Neutrophil (primary cell): ENCODE results near the gene MGST1.
"Not testable (repeated sequence)": the region's sequence is repeated elsewhere in the genome, so short reads cannot be mapped to it uniquely, and the experiment has no call there.

Experiments used
- H3K27ac ChIP-seq: fragments of 200-600 bp; sonication (generic); 2 replicates; pipeline ENCODE4 v1.5.1; 2016; ENCODE audit warnings: mild to moderate bottlenecking, moderate library complexity
- H3K27me3 ChIP-seq: fragments of 200-600 bp; sonication (generic); 2 replicates; pipeline ENCODE4 v1.6.0; 2016; ENCODE audit warnings: mild to moderate bottlenecking
- H3K36me3 ChIP-seq: fragments of 200-600 bp; sonication (generic); 2 replicates; pipeline ENCODE4 v1.5.1; 2017
- H3K4me1 ChIP-seq, 2 experiments: fragments of 200-600 bp in 1 of 2; sonication (generic) in 1 of 2; 1 replicate in 1 of 2; 2 replicates in 1 of 2; pipeline versions ENCODE4 v1.5.1 to v1.6.1; 2013 to 2016; ENCODE audit warnings: low read depth in 1 of 2, low read length in 1 of 2, mild to moderate bottlenecking in 1 of 2, moderate library complexity in 1 of 2; ENCODE audit not compliant: control insufficient read depth in 1 of 2, insufficient read depth in 1 of 2
- H3K4me3 ChIP-seq, 2 experiments: fragments of 200-600 bp in 1 of 2; sonication (generic) in 1 of 2; 1 replicate in 1 of 2; 2 replicates in 1 of 2; pipeline ENCODE4 v1.5.1; 2013 to 2016; ENCODE audit warnings: low read depth in 1 of 2, low read length in 1 of 2, mild to moderate bottlenecking in 1 of 2, moderate library complexity in 1 of 2
- H3K9me3 ChIP-seq: fragments of 200-600 bp; sonication (generic); 2 replicates; pipeline ENCODE4 v1.5.1; 2016
- TF ChIP-seq, protein P1 (sequence below): fragments of 200-600 bp; sonication (generic); IDR thresholded peaks from 2 replicates; pipeline ENCODE4 v1.5.1; 2016; ENCODE audit warnings: antibody characterized with exemption

MGST1 gene

DNA sequence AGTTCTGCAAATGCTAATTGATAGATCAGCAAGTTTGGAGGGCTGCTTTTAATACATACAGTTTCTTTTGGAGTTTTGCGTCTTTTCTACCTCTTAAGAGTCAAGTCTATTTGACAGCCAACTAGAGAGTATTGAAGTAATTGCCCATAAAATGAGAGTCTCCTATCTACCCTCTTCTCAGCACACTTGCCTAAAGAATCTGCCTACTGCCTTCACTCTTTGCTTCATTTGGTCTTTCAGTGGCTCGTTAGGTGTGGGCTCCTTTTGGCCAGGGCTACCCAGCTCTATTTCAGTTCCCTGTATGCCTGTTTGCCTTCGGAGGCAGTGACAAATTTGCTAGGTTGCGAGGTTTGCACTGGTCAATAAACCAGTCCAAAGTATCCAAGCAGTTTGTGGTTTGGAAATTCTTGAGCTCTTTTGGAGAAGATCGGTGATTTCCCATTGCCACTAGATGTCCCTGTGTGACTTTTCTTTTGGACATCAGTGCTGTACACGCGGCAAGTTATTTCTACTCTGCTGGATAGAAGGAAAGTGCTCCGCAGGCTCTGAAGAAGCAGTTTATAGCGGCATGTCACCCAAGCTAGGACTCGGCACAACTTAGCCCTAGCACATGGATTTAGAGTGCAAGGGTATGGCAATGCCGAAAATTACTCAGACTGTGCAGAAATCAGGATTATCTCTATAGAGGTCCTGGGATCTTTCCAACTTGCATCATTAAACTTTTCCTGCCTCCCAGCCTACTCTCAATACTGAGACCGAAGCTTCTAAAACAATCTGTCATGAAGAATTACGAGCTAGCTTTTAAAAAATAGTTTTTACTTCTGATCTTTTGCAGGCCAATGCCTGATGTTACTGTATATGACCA lies 38.6 kb downstream of the MGST1 start:
- no peaks in the 10 kb centered on the region for H3K27me3 ChIP-seq
- H3K4me3 ChIP-seq: no peak overlapping the region
- H3K36me3 ChIP-seq: no peaks in the 10 kb centered on the region
- TF ChIP-seq, protein P1, sequence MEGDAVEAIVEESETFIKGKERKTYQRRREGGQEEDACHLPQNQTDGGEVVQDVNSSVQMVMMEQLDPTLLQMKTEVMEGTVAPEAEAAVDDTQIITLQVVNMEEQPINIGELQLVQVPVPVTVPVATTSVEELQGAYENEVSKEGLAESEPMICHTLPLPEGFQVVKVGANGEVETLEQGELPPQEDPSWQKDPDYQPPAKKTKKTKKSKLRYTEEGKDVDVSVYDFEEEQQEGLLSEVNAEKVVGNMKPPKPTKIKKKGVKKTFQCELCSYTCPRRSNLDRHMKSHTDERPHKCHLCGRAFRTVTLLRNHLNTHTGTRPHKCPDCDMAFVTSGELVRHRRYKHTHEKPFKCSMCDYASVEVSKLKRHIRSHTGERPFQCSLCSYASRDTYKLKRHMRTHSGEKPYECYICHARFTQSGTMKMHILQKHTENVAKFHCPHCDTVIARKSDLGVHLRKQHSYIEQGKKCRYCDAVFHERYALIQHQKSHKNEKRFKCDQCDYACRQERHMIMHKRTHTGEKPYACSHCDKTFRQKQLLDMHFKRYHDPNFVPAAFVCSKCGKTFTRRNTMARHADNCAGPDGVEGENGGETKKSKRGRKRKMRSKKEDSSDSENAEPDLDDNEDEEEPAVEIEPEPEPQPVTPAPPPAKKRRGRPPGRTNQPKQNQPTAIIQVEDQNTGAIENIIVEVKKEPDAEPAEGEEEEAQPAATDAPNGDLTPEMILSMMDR: no peak
- H3K4me1 ChIP-seq: peaks cover 0 to 8% of the 10 kb centered on the region in 2 experiments
- no peak overlapping the region for H3K27ac ChIP-seq
- no peaks in the 10 kb centered on the region for H3K9me3 ChIP-seq

DNA sequence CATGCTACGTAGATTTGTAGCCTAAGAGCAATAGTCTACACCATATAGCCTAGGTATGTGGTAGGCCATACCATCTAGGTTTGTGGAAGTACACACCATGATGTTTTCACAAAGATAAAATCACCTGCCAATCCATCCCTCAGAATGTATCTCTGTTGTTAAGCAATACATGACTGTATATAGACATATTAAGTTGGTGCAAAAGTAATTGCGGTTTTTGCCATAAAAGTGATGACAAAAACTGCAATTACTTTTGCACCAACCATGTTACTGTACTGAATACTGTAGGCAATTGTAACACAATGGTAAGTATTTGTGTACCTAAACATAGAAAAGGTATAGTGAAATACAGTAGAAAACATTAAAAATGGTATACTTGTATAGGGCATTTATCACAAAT lies 40.5 kb downstream of the MGST1 start:
- H3K27ac ChIP-seq: no peak overlapping the region
- no peak overlapping the region for H3K4me3 ChIP-seq
- H3K9me3 ChIP-seq: no peaks in the 10 kb centered on the region
- H3K36me3 ChIP-seq: no peaks in the 10 kb centered on the region
- TF ChIP-seq, protein P1: no peak
- peaks cover 0 to 8% of the 10 kb centered on the region in 2 experiments for H3K4me1 ChIP-seq
- no peaks in the 10 kb centered on the region for H3K27me3 ChIP-seq

DNA sequence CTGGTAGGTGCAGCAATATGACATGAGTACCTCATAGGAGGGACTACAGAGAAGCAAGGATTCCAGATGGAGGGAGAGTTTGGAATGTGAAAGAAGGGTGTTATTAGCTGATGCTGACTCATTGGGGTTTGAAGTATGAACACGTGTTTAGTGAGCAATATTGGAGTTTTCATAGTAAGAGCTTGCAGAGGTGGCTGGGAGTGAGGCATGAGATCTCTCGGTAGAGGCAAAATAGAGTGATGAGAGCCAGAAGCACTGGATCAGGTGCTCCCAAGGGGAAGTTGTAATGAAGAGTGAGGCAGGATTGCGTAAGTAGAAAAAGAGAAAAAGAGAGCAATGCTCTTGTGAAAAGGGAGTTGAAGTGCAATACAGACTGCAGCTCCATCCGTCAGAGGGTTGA lies 42.1 kb downstream of the MGST1 start:
- TF ChIP-seq, protein P1: no peak
- no peaks in the 10 kb centered on the region for H3K9me3 ChIP-seq
- H3K27ac ChIP-seq: no peak overlapping the region
- no peak overlapping the region for H3K4me3 ChIP-seq
- H3K4me1 ChIP-seq: peaks cover 0 to 8% of the 10 kb centered on the region in 2 experiments
- no peaks in the 10 kb centered on the region for H3K36me3 ChIP-seq
- H3K27me3 ChIP-seq: no peaks in the 10 kb centered on the region

DNA sequence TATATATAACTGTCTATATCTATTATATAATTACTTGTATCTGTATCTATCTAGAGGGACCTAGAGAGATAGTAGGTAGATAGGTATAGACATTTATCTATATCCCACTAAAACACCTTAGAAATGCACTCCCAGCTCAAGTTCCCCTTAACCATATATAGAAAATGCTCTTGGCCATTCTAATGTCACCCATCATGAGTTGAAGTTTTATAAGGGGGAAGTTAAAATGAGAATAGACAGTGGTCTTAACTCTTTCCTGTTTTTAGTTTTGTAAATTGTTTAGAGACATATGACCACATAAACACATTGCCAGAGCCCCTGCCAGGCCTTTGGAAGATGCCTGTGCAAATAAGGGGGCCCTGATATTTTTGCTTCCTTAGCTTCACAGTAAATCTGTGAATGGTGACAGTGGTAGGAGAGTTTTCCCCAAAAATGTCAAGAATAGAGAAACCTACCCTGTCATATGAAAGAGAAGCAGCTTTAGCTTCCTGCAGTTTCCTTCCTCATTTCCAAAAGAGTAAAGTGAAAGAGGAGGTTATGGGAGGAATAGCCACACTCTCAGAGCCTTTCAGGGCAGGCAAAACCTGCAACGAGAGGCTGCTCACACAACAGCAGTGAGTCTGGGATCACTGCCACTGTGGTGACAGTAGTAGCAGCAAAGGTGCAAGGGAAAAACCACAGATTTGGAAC lies 45.5 kb downstream of the MGST1 start:
- Histone ChIP-seq H3K27ac (no peak overlapping the region), H3K4me3 (no peak overlapping the region), H3K27me3 (no peaks in the 10 kb centered on the region), H3K36me3 (no peaks in the 10 kb centered on the region), H3K9me3 (no peaks in the 10 kb centered on the region), H3K4me1 (peaks cover 0 to 8% of the 10 kb centered on the region in 2 experiments)
- TF ChIP-seq, protein P1: no peak

DNA sequence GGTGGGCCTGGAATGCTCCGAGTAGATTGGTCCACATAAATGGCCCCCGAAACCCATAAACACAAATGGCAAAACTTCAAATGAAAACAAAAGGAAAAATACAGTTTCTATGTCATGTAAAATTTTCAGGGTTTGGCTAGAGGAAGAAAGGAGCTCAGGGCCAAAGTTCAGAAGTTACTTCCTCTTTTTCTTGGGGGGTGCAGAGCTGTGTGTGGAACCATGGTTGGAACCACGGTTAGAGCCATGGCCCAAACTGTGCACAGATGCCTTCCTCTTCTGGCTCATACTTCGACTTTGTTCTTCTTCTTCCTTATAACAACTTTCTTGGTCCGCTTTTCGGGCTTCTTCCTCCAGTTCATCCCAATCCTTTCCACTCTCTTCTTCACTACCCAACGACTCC lies 51.7 kb downstream of the MGST1 start:
- H3K4me1 ChIP-seq: no peaks in the 10 kb centered on the region
- H3K4me3 ChIP-seq: no peak overlapping the region
- H3K27ac ChIP-seq: no peak overlapping the region
- no peaks in the 10 kb centered on the region for H3K36me3 ChIP-seq
- H3K27me3 ChIP-seq: no peaks in the 10 kb centered on the region
- TF ChIP-seq, protein P1: no peak
- H3K9me3 ChIP-seq: no peaks in the 10 kb centered on the region

DNA sequence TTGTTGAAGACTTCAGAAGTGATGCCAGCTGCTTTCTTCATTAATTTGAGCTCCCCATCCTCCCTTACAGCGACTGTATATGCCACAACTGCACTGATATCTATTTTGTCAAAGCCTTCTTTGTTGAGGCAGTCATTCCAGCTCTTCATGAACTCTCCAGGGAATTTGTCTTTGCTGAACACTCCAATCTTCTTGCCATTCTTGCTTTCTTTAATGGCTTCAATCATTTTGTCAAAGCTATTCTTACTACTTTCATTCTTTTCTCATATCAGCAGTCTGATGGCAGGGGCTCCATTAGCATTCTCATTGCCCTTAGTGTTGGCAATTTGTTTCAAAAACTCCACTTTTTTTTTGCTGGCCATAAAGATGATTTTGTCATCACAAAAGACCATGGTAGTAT lies 54.4 kb downstream of the MGST1 start:
- H3K27ac ChIP-seq, H3K36me3 ChIP-seq, H3K9me3 ChIP-seq, H3K4me1 ChIP-seq, H3K27me3 ChIP-seq, H3K4me3 ChIP-seq: not testable (repeated sequence)
